Fibroblast of villous mesenchyme (primary cell): Measurements from ENCODE around the gene AP4B1. TPM values are rescaled to one million over a fixed set of nuclear protein-coding genes. Genes with fewer than 3 reads are reported as not detected.

ENCODE experiments used
- DNase-seq: peaks from one replicate; pipeline ENCODE4 v3.0.0-alpha.2; 2010; ENCODE audit warnings: low read depth
- H3K4me3 ChIP-seq: 2 replicates; pipeline ENCODE4 v1.5.1; 2011; ENCODE audit warnings: low read depth, mild to moderate bottlenecking, low read length
- CTCF ChIP-seq: IDR thresholded peaks from 2 replicates; pipeline ENCODE4 v1.5.1; 2012; ENCODE audit warnings: low read depth, mild to moderate bottlenecking, low read length; ENCODE audit not compliant: insufficient read depth
- total RNA-seq: library from RNA; depleted of rRNA; stranded (reverse); fragments of >200 nt; gene quantifications from 2 replicates; pipeline ENCODE4 v1.2.3, GENCODE V29; 2012

Gene AP4B1
- total RNA-seq, 1 donor, result 19.4 TPM

- no peak overlapping the region for H3K4me3 ChIP-seq
- no peak for DNase-seq
- TF ChIP-seq CTCF, result no peak
These were observed 54.3 kb downstream of the AP4B1 start for GRCh38 chr1:113850127-113850796.

- peak; percentile 60 for DNase-seq
- H3K4me3 ChIP-seq, result no peak overlapping the region
- no peak for TF ChIP-seq CTCF
These were observed 55.5 kb downstream of the AP4B1 start for GRCh38 chr1:113849072-113849471.

GRCh38 chr1:113846391-113847035 lies 58.1 kb downstream of the AP4B1 start:
- H3K4me3 ChIP-seq, result no peak overlapping the region
- no peak for DNase-seq
- no peak for TF ChIP-seq CTCF

Other genes starting within 250 kb of the AP4B1 start
- gene PHTF1, start 145.3 kb downstream of the AP4B1 start, total RNA-seq, result 36.4 and 47.5 TPM in 2 replicates
- gene RSBN1, start 92.3 kb downstream of the AP4B1 start, total RNA-seq, result 11.0 and 12.1 TPM in 2 replicates
- 0.32 and 0.86 TPM in 2 replicates for gene PTPN22, start 33.1 kb downstream of the AP4B1 start, total RNA-seq
- under 0.01 and 0.32 TPM in 2 replicates for gene BCL2L15, start 17.2 kb downstream of the AP4B1 start, total RNA-seq
- gene DCLRE1B, start 527 bp upstream of the AP4B1 start, total RNA-seq, result 4.2 and 4.7 TPM in 2 replicates
- gene HIPK1, start 24.5 kb upstream of the AP4B1 start, total RNA-seq, result 17.4 and 32.4 TPM in 2 replicates
- 107 and 134 TPM in 2 replicates for gene OLFML3, start 74.7 kb upstream of the AP4B1 start, total RNA-seq
- not detected in 2 replicates for gene SYT6, start 249.1 kb upstream of the AP4B1 start, total RNA-seq